ENCODE results near the gene SMARCD1.

- TF ChIP-seq POLR2A (IDR thresholded peaks at IDR 0.05; ENCODE audit: low read depth, low read length): no peak
- TF ChIP-seq POLR2AphosphoS5 (IDR thresholded peaks at IDR 0.05; ENCODE audit: low read depth, low read length): no peak
- TF ChIP-seq POU2F2 (IDR thresholded peaks at IDR 0.05; ENCODE audit: low read depth, low read length): no peak
These were observed 42.4 kb upstream of the SMARCD1 start for GRCh38 chr12:50042693-50043092.
